ENCODE data around the gene HMCES.

GRCh38 chr3:129330409-129330808 lies 51.7 kb downstream of the HMCES start:
- TF ChIP-seq EZH2phosphoT487 (IDR thresholded peaks at IDR 0.05; ENCODE audit: low read depth) (no peak), CTCF (IDR thresholded peaks at IDR 0.05; ENCODE audit: low read depth, low read length) (no peak)
